Measurements from ENCODE around the gene PPP6R1.
A peak's percentile ranks its signal among the peaks of the same experiment; 100 is the strongest.

Gene PPP6R1

DNA sequence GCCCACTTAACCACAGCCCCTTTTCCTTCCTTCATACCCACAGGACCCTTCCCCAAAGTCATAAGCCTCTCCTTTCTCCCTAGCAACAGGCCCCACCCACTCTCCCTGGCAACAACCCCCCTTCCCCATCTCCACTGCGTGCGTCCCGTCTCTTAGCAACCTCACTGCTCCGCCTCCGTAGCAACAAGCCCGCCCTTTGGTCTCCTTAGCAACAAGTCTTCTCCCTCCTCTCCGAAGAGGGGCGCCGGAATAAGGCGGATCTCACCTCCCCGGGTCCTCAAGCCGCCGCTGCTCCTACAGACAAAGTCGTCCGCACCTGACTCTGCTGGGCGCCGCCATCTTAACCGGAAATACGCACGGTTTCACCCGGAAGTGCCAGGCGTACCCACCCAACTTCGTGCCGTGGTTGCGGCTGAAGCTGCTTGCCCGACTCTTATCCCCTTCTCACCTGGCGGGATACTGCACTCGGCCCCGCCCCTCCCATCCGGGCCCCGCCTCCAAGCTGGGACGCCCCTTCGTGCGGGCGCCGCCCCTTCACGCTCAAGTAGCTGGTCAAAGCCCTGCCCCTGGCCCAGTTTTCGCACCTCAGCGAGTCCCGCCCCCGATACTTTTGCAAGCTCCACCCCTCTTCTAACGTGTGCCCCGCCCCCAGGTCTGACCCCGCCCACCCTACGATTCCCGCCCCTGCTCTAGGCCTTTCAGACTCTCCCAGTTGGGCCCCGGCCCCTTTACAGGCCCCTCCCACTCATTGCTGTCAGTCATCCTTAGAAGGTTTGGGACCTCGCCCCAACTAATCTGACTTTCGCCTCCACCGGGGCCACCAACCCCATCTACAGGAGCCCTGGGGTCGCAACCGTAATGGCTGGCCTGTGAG, 21.2 kb upstream of the PPP6R1 start, which contains the start of gene HSPBP1:
HSPBP1 (minus strand) TSS at position 341 of the 874 bp plus-strand sequence. CDS start 502 bp downstream, outside the sequence.
- DNase-seq (ENCODE audit: low spot score): peak; percentile 90

DNA sequence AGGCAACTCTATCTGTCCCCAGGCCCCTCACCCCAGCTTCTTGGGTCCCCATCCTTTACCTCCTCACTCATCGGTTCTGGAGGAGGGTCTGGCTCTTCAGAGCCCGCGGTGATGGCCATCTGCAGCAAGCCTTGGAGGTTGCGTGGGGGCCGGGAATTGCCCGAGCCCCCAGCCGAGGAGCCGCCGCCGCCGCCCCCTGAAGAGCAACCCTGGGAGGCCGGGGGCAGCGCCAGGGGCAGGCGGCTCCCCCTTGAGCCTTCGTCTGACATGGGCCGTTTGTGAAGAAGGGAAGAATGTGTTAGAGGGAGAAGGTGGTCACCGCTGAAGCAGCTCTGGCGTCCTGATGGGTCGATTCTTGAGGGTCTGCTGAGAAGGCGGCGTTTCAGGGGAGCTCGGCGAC, 20.5 kb upstream of the PPP6R1 start:
- no peak for DNase-seq (ENCODE audit: low spot score)

DNA sequence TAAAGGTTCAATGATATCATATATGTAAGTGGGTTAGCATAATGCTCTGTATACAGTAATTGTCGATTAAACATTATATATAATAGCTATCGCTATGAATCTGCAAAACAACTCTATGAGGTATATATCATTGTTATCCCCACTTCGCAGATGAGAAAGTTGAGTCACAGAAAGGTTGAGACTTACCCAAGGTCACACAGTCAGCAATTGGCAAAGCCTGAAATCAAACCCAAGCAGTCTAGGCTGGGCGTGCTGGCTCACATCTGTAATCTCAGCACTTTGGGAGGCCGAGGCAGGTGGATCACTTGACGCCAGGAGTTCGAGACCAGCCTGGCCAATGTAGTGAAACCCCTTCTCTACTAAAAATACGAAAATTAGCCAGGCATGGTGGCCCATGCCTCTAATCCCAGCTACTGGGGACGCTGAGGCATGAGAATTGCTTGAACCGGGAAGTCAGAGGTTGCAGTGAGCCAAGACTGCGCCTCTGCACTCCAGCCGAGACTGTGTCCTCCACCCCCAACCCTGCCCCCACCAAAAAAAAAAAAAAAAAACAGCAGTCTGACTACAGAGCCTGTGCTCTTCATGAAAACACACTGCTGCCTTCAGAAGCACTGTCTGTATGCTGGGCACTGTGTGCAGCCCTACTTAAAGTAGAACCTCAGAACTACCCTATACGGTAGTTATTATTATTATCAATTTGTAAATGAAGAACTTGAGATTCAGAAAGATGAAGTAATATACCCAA, 19.7 kb upstream of the PPP6R1 start:
- DNase-seq (ENCODE audit: low spot score): no peak

DNA sequence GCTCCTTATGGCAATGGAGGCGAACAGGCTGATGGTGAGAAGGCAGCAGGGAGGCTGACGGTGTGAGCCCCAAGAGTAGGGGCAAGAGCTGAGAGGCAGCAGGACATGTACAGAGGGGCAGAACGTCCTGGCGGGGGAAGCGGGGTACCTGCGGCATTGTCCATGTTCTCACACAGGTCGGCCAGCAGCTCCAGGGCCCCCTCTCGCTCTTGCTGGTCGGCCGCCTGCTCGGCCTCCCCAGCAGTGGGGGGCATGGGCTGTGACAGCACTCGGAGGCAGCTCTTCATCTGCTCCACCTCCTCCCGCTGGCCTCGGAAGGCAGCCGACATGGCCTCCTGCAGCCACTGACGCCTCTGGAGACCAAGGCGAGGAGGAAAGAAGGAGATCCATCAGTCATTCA, 18.7 kb upstream of the PPP6R1 start:
- DNase-seq (ENCODE audit: low spot score): no peak

DNA sequence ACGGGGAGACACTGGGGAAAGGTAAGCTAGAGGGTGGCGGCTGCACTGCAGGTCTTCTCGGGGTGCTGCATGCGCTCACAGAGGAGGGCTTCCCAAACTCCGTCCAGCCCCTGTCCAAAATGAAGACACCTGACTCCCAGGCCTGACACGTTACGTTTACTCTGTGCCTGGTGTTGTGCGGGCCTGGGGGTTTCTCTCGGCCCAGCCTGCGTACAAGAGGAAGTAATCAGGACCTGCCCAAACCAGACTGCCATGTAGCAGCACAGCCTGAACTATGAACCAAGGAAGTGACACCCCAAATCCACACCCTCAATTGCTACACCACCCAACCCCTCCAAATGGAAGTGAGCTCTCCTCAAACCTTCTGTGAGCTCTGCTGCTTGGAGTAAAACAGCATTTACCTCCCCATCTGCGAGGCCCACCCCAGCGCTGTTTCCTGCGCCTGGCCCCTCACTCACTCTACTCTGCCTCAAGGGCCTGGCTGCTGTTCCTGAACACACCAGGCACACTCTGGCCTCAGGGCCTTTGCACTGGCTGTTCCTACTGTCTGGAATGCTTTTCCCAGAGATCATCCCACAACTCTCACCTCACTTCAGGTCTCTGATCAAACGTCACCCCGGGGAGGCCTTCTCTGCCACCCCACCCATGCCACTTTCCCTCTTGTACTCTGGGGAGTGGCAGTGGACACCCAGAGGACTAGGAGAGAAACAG, 18.1 kb upstream of the PPP6R1 start:
- DNase-seq (ENCODE audit: low spot score): no peak

DNA sequence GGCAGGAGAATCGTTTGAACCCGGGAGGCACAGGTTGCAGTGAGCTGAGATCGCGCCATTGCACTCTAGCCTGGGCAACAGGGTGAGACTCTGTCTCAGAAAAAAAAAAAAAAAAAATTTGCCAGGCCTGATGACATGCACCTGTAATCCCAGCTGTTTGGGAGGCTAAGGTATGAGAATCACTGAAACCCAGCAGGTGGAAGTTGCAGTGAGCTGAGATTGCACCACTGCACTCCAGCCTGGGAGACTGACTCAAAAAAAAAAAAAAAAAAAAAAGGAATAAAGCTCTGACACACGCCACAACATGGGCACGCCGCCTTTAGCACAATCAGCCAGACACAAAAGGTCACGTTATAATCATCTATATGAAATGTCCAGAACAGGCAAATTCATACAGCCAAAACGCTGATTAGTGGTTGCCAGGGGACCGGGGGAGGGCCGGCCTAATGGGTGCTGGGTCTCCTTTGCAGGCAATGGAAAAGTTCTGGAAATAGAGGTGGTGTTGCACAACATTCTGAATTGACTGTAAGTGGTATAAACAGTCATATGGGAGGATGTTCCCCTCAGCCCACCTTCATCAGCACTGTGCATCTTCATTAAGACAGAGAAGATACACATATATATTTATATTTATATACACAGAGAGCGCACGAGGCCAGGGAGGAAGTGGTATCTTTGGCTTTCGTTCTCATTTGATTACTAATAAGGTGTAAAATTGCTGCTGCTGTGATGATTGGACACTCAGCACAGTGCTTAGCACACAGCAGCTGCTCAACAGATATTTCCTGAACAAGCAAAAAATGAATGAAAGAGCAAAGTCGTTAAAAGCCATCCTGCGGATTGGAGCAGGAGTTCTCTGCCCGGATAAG, 17.3 kb upstream of the PPP6R1 start:
- no peak for DNase-seq (ENCODE audit: low spot score)

DNA sequence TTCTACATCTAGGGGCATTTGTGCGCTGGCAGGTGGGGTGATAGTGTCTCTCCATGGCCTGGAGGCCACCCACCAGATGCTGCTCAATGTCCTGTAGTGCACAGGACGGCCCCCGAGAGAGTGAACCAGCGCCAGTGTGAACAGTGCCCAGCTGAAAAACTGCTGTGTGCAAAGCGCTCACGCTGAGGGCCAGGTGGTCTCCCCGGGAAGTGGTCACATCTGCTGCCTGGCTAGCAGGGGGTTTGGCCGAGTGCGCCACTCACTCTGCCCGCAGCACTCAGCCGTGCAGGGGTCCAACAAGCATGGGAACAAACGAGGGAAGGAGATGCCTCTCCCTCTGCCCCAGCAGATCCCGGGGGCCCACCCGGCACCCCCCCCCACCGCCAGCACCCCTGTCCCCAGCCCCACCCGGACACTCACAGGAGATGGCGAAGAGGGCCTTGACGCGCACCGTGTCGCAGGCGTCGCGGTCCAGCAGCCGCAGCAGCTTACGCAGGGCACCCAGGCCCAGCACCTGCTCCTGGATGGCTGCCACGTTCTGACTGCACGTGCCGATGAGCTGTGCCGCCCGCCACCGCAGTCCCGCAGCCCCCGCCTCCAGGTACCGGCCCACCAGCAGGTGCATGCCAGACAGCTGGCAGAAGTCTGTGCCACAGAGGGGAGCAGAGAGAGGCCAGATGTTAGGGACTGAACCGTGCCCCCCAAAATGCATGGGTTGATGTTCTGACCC, 15.3 kb upstream of the PPP6R1 start:
- DNase-seq (ENCODE audit: low spot score): no peak

DNA sequence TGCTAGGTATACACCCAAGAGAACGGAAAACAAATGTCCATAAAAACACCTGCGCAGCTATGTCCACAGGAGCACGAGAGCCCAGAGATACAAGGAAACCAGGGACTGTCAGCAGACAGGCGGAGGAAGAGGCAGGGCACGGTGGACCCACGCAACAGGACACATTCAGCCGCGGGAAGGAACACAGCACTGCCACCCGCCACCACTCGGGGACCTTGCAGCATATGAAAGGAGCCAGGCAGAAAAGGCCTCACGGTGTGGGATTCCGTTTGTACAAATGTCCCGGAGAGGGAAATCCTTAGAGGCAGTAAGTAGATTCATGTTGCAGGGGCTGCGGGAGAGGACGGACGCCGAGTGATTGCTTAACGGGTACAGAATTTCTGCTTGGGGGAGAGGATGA, 13.3 kb upstream of the PPP6R1 start:
- no peak for DNase-seq (ENCODE audit: low spot score)

DNA sequence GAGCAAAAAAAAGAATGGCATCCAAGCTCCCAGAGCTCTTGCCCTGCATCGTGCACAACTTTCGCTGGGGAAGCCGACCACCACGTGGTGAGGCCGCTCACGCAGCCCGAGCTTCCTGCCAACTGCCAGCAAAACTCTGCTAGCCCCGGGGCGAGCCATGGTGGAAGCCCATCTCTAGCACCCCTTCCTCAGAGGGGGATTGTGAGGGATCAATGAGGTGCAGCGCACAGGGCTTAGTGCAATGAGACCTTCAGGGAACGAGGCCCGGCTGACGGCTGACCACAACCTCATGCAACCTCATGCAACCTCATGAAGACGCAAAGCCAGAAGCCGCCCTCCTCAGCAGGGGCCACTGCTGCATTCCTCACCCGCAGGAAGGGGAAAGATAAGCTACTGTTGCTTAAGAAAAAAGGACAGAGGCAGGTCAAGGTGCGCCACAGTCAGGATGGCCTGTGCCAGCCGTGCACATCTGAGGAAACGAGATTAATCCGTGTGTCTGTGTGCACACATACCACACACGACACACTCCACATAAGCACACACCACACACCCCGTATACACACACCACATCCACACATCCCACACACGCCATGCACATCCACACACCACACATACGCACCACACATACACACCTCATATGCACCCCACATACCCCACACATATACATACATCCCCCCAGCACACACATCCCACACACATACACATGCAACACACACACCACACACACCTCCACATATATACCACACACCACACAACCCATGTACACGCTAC, 11.5 kb upstream of the PPP6R1 start:
- no peak for DNase-seq (ENCODE audit: low spot score)

DNA sequence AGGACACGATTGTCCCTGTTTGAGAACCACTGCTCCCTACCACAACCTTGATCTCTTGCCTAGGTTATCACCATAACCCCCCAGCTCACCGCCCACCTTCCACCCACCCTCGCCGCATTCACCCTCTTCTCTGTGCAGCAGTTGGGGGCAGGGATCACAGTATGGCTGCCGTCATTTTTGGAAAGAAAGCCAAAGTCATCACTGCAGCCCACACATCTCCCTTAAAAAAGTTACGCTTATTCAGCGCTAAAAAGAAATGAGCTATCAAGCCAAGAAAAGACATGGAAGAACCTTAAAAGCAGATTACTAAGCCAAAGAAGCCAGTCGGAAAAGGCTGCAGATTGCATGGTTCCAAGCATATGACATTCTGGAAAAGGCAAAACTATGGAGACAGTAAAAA, 10.5 kb upstream of the PPP6R1 start:
- no peak for DNase-seq (ENCODE audit: low spot score)

DNA sequence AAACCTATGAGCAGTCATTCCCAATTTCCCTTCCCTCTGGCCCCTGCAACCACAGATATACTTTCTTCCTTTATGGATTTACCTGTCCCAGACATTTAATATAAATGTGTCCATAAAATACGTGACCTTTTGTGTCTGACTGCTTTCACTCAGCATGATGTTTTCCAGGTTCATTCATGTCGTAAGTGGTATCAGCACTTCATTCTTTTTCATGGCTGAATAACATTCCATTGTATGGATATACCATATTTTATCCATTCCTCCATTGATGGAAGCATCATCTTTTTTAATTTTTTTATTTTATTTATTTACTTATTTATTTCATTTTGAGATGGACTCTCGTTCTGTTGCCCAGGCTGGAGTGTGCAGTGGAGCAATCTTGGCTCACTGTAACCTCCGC, 8.0 kb upstream of the PPP6R1 start:
- no peak for DNase-seq (ENCODE audit: low spot score)

DNA sequence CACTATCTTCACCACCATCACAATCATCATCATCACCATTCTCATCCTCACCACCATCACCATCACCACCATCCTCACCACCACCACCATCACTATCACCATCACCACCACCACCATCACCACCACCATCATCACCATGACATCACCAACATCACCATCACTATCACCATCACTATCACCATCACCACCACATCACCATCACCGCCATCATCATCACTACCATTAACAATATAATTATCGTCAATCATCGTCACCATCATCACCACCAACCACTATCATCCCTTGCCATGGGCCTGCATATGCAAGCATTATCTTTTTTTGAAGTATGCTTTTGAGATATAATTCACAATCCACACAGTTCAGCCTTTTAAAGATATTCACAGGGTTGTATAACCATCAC, 7.6 kb upstream of the PPP6R1 start:
- DNase-seq (ENCODE audit: low spot score): no peak

DNA sequence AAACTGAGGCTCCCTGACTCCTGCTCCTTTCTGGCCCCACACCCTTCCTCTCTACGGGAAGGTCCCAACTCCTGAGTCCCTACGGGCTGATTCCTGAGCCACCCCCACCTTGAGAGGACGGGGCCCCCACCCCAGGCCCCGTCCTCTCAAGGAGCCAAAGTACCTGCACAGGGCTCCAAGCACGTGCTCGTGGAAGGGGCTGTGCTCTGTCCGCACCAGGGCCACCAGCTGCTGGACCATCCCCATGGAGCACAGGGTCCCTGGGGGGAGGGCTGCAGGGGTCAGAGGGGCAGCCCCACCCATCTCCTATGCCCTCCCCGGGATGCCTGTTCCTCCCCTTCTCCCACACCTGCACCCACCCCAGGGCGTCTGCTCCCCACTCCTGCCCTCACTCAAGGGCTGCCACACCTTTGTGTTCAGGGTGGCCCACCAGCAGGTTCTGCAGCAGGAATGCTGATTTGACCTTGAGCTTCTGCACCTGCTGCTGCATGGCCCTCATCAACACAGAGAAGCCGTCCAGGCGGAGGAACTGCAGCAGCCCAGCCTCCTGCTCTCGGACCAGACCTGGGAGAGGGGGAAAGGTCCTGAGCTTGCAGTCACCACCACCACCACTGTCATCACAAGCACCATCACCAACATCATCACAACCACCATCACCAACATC, 7.0 kb upstream of the PPP6R1 start:
- no peak for DNase-seq (ENCODE audit: low spot score)

DNA sequence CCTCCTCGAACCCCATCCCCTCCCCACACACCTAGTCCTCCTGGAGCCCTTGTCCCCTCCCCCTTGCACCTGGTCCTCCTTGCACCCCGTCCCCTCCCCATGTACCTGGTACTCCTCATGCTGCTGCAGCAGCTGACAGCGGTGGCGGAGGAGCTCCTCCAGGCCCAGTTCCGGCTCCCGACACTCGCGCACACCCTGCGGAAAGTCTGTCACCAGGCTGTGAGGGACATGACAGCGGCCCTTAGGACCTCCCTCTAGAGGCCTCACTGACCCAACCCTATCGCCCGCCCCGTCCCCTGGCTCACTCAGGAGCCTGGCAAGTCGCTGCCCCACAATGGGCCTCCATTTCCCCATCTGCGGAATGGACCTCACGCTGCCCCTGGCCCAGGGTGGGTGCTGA, 6.4 kb upstream of the PPP6R1 start:
- DNase-seq (ENCODE audit: low spot score): no peak

DNA sequence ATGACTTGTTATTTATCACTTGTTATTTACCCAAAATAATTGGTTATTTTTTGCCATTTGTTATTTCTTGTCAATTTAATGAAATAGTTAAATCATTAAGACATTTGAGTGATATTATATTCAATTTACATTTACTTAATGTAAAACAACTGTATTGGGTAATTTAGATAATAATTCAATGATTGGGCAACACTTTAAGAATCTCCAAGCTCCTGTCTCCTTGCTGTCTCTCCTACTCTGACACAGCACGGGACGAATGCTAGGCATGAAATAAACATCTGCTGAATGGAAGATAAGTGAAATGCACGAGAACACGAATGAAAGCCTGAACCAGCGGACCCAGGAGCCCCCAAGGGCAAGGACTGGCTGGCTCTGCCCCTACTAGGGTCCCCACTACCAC, 5.7 kb upstream of the PPP6R1 start:
- DNase-seq (ENCODE audit: low spot score): no peak

DNA sequence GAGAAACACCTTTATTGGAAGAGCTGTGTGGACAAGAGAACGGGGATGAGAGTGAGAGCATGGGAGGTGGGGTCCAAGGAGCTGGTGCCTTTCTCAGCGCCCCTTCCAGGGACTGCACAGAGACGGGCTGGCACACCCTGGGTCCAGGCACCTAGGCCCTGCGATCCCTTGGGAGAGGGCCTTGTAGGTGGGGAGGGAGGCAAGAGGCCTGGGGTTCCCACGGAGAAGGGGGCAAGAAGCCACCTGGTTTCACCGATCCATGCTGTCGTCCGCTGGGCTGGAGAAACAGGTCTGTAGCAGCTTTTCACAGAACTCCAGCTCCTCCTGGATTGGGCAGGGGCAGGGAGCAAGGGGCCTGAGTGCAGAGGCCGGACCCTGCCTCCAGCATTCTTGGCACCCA, 3.5 kb upstream of the PPP6R1 start:
- no peak for DNase-seq (ENCODE audit: low spot score)

DNA sequence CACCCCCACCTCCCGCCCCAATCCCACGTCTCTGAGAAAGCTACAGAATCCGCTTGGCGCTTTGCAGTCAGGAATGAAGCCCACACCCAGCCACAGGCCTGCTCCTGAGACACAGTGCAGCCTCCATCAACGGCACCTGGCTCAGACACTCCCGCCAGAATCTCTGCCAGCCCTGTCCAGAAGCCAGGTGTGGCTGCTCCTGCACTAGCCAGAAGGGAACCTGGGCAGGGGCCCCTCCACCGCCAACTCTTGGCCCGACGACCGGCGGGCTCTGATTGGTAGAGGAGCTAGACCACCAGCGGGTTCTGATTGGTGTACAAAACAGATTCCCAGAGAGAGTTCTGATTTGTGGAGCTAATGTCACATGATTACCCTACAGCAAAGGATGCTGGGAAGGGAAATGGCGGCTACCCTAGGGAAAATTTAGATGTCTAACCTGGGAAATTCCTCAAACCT, 2.9 kb upstream of the PPP6R1 start:
- DNase-seq (ENCODE audit: low spot score): no peak

DNA sequence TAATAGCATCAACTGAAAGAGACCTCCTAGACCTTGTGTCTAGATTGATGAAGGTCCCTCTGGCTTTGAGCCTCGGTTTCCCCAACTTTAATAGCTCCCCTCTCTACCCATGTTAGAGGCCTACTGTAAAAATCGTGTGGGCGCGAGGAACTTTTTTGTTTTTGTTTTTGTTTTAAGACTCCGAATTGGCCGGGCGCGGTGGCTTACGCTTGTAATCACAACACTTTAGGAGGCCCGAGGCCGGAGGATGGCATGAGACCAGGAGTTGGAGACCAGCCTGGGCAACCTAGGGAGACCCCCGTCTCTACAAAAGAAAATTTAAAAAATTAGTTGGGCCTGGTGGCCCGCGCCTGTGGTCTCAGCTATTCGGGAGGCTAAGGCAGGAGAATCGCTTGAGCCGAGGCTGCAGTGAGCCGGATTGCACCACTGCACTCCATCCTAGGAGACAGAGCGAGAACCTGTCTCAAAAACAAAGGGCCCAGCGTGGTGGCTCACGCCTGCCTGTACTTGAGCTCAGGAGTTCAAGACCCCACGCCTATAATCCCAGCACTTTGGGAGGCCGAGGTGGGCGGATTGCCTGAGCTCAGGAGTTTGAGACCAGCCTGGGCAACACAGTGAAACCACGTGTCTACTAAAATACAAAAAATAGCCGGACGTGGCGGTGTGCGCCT, 858 bp upstream of the PPP6R1 start:
- DNase-seq (ENCODE audit: low spot score): no peak

DNA sequence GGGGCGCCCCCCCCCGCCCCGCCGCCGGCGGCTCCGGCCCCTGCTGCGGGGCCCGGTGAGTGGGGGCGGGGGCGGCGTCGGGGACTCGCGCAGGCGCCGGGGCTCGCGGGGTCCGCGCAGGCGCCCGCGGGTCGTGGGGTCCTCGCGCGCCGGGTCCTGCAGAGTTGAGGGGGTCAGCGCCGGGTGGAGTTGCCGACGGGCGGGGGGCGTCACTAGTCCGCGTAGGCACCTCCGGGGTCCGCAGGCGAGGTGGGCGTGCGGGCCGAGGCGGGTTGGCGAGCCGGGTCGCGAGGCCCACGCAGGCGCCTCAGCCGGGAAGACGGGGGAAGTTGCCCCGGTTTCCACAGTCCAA, 365 bp downstream of the PPP6R1 start:
- DNase-seq (ENCODE audit: low spot score): no peak

All from globus pallidus (tissue), 1 donor.